Chondrocyte (in vitro differentiated cells): Measurements from ENCODE around the gene GNB1L. TPM values are rescaled to one million over a fixed set of nuclear protein-coding genes. Genes with fewer than 3 reads are reported as not detected.

ENCODE experiments used
- DNase-seq: peaks from one replicate; pipeline ENCODE4 v3.0.0; 2021; ENCODE audit warnings: mixed read lengths, low spot score
- H3K27ac Mint-ChIP-seq: one replicate; pipeline ENCODE4 v1.8.0; 2021; ENCODE audit warnings: mild to moderate bottlenecking, moderate library complexity, mixed read lengths; ENCODE audit not compliant: unreplicated experiment
- H3K27me3 Mint-ChIP-seq: 2 replicates; pipeline ENCODE4 v1.8.0; 2021; ENCODE audit warnings: low read depth, mixed read lengths
- H3K36me3 Mint-ChIP-seq: 2 replicates; pipeline ENCODE4 v1.8.0; 2021; ENCODE audit warnings: low read depth, mixed read lengths
- H3K4me1 Mint-ChIP-seq: 2 replicates; pipeline ENCODE4 v1.8.0; 2021; ENCODE audit warnings: low read depth, mild to moderate bottlenecking, mixed read lengths
- H3K4me3 Mint-ChIP-seq: one replicate; pipeline ENCODE4 v1.8.0; 2021; ENCODE audit warnings: mild to moderate bottlenecking, moderate library complexity, mixed read lengths; ENCODE audit not compliant: unreplicated experiment
- H3K9me3 Mint-ChIP-seq: 2 replicates; pipeline ENCODE4 v1.8.0; 2021; ENCODE audit warnings: low read depth, mixed read lengths
- CTCF ChIP-seq: fragments of 200-600 bp; sonication (generic); IDR thresholded peaks from 2 replicates; pipeline ENCODE4 v1.5.0; 2021; ENCODE audit warnings: antibody characterized with exemption, mild to moderate bottlenecking, moderate library complexity
- total RNA-seq: library from RNA; stranded (reverse); gene quantifications from 3 replicates; pipeline ENCODE4 v1.2.1, GENCODE V29; 2021

Gene GNB1L
- total RNA-seq, 1 donor from 2014 or later = 5.3 TPM

- Mint-ChIP-seq H3K36me3 (no peaks in the 10 kb centered on the region), H3K4me1 (peaks cover 28% of the 10 kb centered on the region), H3K27me3 (no peaks in the 10 kb centered on the region), H3K9me3 (no peaks in the 10 kb centered on the region), H3K4me3 (no peak overlapping the region), H3K27ac (no peak overlapping the region)
- DNase-seq = peak; percentile 89
- no peak for TF ChIP-seq CTCF
Measured at GRCh38 chr22:19874307-19875060, 19.8 kb upstream of the GNB1L start.

- no peaks in the 10 kb centered on the region for H3K36me3 Mint-ChIP-seq
- H3K27me3 Mint-ChIP-seq = no peaks in the 10 kb centered on the region
- H3K27ac Mint-ChIP-seq = no peak overlapping the region
- H3K9me3 Mint-ChIP-seq = no peaks in the 10 kb centered on the region
- no peak overlapping the region for H3K4me3 Mint-ChIP-seq
- TF ChIP-seq CTCF = no peak
- no peak for DNase-seq
- peaks cover 25% of the 10 kb centered on the region for H3K4me1 Mint-ChIP-seq
Measured at GRCh38 chr22:19873960-19874306, 19.3 kb upstream of the GNB1L start.

GRCh38 chr22:19873138-19873959 is 18.7 kb upstream of the GNB1L start:
- H3K27me3 Mint-ChIP-seq = no peaks in the 10 kb centered on the region
- H3K9me3 Mint-ChIP-seq = no peaks in the 10 kb centered on the region
- no peak overlapping the region for H3K27ac Mint-ChIP-seq
- no peaks in the 10 kb centered on the region for H3K36me3 Mint-ChIP-seq
- peaks cover 19% of the 10 kb centered on the region for H3K4me1 Mint-ChIP-seq
- DNase-seq = peak; percentile 89
- no peak for TF ChIP-seq CTCF
- no peak overlapping the region for H3K4me3 Mint-ChIP-seq

- Mint-ChIP-seq H3K36me3 (no peaks in the 10 kb centered on the region), H3K4me1 (peaks cover 13% of the 10 kb centered on the region), H3K27ac (no peak overlapping the region), H3K9me3 (no peaks in the 10 kb centered on the region), H3K4me3 (no peak overlapping the region), H3K27me3 (no peaks in the 10 kb centered on the region)
- TF ChIP-seq CTCF = no peak
- DNase-seq = no peak
Measured at GRCh38 chr22:19872779-19873137, 18.1 kb upstream of the GNB1L start.

- DNase-seq = peak; percentile 85
- Mint-ChIP-seq H3K9me3 (no peaks in the 10 kb centered on the region), H3K4me1 (peaks cover 9% of the 10 kb centered on the region), H3K36me3 (no peaks in the 10 kb centered on the region), H3K27ac (no peak overlapping the region), H3K27me3 (no peaks in the 10 kb centered on the region), H3K4me3 (no peak overlapping the region)
- TF ChIP-seq CTCF = no peak
Measured at GRCh38 chr22:19871845-19872778, 17.4 kb upstream of the GNB1L start.
